Osteocyte (in vitro differentiated cells): ENCODE measurements around the gene PCCA. TPM values are rescaled to one million over a fixed set of nuclear protein-coding genes. Genes with fewer than 3 reads are reported as not detected.

Source experiments
- DNase-seq: peaks from one replicate; pipeline ENCODE4 v3.0.0; 2021; ENCODE audit warnings: mixed read lengths; ENCODE audit not compliant: unreplicated experiment; ENCODE audit errors: extremely low spot score
- H3K27ac Mint-ChIP-seq: one replicate; pipeline ENCODE4 v1.8.0; 2021; ENCODE audit warnings: mild to moderate bottlenecking, mixed read lengths; ENCODE audit not compliant: unreplicated experiment
- H3K27me3 Mint-ChIP-seq: one replicate; pipeline ENCODE4 v1.8.0; 2021; ENCODE audit warnings: mixed read lengths; ENCODE audit not compliant: unreplicated experiment
- H3K36me3 Mint-ChIP-seq: one replicate; pipeline ENCODE4 v1.8.0; 2021; ENCODE audit warnings: mixed read lengths; ENCODE audit not compliant: unreplicated experiment
- H3K4me1 Mint-ChIP-seq: one replicate; pipeline ENCODE4 v1.8.0; 2021; ENCODE audit warnings: mixed read lengths; ENCODE audit not compliant: unreplicated experiment
- H3K4me3 Mint-ChIP-seq: one replicate; pipeline ENCODE4 v1.8.0; 2021; ENCODE audit warnings: mild to moderate bottlenecking, moderate library complexity, mixed read lengths; ENCODE audit not compliant: unreplicated experiment
- H3K9me3 Mint-ChIP-seq: one replicate; pipeline ENCODE4 v1.8.0; 2021; ENCODE audit warnings: mixed read lengths; ENCODE audit not compliant: unreplicated experiment
- CTCF ChIP-seq: fragments of 200-600 bp; sonication (generic); IDR thresholded peaks from 2 replicates; pipeline ENCODE4 v1.5.0; 2021; ENCODE audit warnings: antibody characterized with exemption, mild to moderate bottlenecking, moderate library complexity
- total RNA-seq: library from RNA; stranded (reverse); gene quantifications from 2 replicates; pipeline ENCODE4 v1.2.1, GENCODE V29; 2021

Gene PCCA
- total RNA-seq, 1 donor from 2014 or later, result 33.7 TPM

DNA sequence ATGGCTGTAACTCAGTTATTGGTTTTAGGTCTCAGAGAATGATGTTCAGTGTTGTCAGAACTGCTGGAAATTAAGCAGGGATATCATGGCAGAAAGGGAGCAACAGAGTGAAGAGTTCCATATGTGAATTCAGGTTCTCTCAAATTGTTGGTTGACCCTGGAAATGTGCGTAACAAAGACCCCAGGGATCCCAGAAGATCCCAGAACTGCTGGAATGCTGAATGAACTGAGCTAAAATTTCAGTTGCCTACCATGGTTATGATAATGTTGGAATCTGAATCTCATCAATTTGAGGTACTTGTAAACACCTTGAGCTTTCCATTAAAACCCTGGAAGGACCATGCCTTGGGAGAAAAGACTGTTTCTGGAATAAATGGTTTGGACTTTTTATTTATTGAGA lies 268.9 kb downstream of the PCCA start:
- no peak for TF ChIP-seq CTCF
- no peak overlapping the region for H3K27ac Mint-ChIP-seq
- H3K4me1 Mint-ChIP-seq, result peaks cover 30% of the 10 kb centered on the region
- no peak overlapping the region for H3K4me3 Mint-ChIP-seq
- DNase-seq, result no peak
- H3K9me3 Mint-ChIP-seq, result peaks cover 7% of the 10 kb centered on the region
- peaks cover 12% of the 10 kb centered on the region for H3K36me3 Mint-ChIP-seq
- H3K27me3 Mint-ChIP-seq, result no peaks in the 10 kb centered on the region

DNA sequence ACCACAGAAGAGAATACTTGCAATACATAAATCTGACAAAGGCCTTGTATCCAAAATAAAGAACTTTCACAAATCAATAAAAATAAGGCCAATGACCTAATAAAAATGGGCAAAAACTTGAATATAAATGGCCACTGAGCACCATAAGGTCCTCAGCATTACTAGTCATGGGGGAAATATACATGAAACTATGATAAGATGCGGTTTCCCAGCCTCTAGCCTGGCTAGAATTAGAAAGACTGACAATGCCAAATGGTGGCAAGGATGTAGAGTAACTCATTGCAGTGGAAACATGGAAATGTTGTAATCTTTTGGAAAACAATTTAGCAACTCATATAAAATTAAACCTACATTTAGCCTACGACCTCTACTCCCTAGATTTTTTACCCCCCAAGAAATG lies 272.6 kb downstream of the PCCA start:
- peaks cover 60% of the 10 kb centered on the region for H3K4me1 Mint-ChIP-seq
- H3K27me3 Mint-ChIP-seq, result no peaks in the 10 kb centered on the region
- peak overlapping the region; percentile 50 for H3K27ac Mint-ChIP-seq
- DNase-seq, result no peak
- no peak for TF ChIP-seq CTCF
- H3K36me3 Mint-ChIP-seq, result peaks cover 7% of the 10 kb centered on the region
- no peak overlapping the region for H3K4me3 Mint-ChIP-seq
- no peaks in the 10 kb centered on the region for H3K9me3 Mint-ChIP-seq

DNA sequence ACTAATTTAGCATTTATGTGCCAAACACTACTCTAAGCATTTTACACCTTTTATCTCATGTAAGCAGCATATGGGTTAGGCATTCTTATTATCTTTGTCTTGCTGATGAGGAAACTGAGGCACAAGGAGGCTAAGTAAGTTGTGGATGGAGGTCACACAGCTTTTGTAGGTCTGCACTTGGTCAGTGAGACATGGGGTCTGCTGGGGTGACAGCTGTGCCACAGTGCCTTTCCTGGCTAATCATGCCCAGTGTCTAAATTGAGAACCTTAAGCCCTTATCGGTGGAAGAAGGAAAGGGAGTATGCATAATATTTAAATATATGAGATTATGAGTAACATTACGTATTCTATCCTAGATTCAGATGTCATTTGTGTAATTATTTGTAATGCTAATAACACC lies 273.5 kb downstream of the PCCA start:
- Mint-ChIP-seq H3K27ac (peak overlapping the region; percentile 83), H3K4me1 (peaks cover 55% of the 10 kb centered on the region), H3K27me3 (no peaks in the 10 kb centered on the region), H3K9me3 (no peaks in the 10 kb centered on the region), H3K36me3 (peaks cover 8% of the 10 kb centered on the region), H3K4me3 (no peak overlapping the region)
- DNase-seq, result no peak
- no peak for TF ChIP-seq CTCF

DNA sequence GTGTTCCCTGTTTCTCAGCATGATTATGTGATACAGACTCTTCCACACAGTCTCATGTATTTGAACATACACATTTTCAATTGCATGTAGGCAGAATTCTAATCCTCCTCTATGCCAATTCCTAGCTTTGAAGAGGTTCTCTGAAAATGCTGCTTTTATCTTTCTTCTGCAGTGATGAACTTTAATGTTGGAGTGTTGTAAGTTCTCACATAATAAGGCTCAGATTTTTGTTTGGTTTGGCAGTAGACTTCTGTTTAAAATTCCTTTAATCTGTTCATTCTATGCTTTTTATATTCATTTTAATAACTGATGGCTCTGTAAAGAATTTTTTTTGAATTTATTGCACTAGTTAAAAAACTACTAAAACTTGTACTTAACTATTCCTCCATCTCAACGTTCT lies 273.9 kb downstream of the PCCA start:
- Mint-ChIP-seq H3K9me3 (no peaks in the 10 kb centered on the region), H3K4me1 (peaks cover 54% of the 10 kb centered on the region), H3K4me3 (peak overlapping the region; percentile 38), H3K36me3 (peaks cover 7% of the 10 kb centered on the region), H3K27me3 (no peaks in the 10 kb centered on the region), H3K27ac (peak overlapping the region; percentile 83)
- DNase-seq, result no peak
- TF ChIP-seq CTCF, result no peak

GRCh38 chr13:100363285-100363711 lies 274.4 kb downstream of the PCCA start:
- peak overlapping the region; percentile 83 for H3K27ac Mint-ChIP-seq
- H3K27me3 Mint-ChIP-seq, result no peaks in the 10 kb centered on the region
- H3K4me3 Mint-ChIP-seq, result peak overlapping the region; percentile 38
- no peak for TF ChIP-seq CTCF
- peaks cover 4% of the 10 kb centered on the region for H3K36me3 Mint-ChIP-seq
- no peaks in the 10 kb centered on the region for H3K9me3 Mint-ChIP-seq
- peaks cover 54% of the 10 kb centered on the region for H3K4me1 Mint-ChIP-seq
- no peak for DNase-seq
